Cerebellar nuclear complex (tissue), 1 donor: ENCODE results near the gene KDM5A.
A peak's percentile ranks its signal among the peaks of the same experiment; 100 is the strongest.

ENCODE experiments used
- DNase-seq, 2 experiments: peaks; one replicate each; lab custom pipeline; 2025; lab: John Stamatoyannopoulos, UW

KDM5A gene

DNA sequence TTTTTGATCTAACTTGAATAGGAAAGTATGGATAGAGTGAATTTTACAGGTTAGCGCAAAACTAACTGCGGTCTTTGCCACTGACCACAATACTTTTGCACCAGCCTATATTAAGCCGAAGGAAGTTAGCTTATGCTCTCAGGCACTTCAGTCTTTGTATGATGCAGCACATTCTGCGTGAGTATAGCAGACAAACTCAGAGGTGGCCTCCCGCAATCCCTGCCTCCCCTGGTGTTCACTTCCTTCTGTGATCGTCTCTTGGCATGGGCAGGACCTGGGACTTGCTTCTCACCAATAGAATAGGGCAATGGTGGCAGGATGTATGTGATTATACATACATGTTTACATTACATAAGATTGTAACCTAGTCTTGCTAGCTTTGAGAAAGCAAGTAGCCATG lies 116.2 kb downstream of the KDM5A start:
- DNase-seq = no peak

DNA sequence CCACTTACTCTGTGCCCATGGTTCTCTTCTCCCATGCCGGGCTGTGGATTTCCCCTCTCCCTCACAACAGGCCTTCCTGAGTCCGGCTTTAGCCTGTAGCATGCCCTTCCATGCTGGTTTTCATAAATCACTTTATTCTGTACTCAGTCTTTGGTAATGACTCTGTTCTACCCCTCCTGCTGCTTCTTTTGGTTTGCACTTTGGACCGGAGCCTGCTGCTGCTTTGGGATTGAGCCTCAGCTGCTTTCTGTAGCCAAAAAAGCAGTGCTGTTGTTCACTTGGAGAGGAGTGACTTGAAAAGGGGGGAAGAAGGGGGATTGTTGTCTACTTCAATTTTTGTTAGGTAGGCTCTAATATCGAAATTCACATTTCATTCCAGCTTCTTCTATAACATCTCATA lies 118.0 kb downstream of the KDM5A start:
- peak in 1 of 2 experiments; percentile 55 for DNase-seq

DNA sequence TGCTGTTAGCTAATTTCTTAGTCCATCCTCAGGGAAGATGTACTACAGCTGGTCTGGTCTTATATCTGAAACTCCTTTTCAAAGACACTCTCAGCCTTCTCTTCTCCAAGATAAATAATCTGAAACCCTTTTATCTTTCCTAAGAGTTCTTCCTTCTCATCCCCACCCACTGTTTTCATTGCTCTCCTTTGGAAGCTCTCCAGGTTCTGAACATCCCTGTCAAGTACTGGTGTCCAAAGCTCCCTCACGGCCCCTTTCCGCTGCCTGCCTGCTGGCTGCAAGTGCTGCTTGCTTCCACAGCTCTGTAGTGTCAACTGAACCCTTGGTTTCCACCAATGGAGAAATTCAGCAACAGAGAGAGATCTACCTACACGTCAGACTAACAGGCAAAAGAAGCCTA lies 119.9 kb downstream of the KDM5A start:
- DNase-seq = no peak

DNA sequence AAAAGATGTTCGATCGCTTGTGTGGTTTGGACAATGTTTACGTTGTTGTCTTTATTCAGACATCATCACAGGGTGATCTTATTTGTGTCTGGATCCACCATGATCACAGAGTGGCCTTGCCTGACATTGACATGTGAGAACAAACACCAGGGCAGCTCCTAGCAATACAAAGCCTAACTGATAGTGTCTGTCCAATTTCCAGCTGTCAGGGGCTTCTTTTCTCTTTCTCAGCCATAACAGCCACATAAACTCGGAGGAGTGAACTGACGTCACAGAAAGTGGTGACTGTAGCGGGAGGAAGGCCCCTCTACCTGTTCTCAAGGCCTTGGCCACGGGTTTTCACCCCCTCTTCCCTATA lies 120.7 kb downstream of the KDM5A start:
- no peak for DNase-seq

DNA sequence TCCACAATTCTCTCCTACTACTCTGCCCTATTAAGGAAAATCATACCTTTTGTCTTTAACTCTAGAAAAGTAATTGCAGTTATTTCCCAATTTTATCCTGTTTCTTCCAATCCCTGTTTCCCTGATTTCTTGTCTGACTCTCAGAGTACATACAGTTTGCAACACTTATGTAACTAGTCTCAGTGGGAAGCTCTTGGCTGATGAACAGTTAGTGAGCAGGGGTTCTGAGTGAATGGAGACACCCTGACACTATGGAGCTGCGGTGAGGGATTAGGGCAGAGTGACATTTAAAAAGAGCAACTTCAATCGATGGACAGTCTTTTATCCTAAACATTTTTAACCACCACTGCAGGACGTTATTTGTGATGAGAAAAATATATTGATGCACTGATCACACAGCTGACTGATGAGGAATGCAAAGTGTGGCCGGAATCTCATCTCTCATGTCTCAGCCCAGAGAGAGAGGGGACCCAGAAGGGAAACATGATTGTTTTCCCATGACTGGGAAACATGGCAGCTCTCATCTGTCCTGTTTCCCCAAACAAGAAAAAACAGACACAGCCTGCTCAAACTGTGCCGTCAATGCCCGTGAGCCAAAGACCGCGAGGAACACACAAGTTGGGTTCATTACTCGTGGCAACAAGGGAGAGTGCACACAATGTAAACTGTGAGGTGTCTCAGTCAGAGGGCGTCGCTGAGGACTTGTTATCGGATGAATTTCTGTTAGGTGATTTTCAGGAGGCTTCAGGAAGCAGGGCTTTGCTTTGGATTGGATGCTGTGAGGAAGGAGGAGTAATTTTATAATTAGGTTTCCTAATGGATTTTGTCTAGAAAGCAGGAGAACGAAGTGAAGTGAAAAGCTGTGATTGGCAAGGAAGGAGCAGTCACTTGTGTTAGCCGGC lies 121.3 kb downstream of the KDM5A start:
- peak in 1 of 2 experiments; percentile 46 for DNase-seq

DNA sequence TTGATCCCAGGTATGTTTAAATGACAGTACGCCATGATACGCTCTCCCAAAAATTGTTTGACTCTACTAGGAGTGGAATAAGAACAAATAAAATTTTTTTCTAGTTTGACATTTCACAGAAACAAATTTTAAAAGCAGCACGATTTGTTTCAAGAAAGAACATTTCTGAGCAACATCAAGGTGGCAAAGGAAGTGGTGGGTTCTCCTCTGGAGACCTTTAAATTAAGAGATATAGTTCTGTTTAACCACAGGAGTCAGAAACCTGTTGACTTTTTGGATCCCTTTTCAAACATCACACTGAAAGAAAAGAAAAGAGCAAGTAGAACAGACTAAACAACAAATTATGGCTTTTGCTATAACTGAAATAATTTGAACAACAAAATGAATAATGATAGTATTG lies 124.0 kb downstream of the KDM5A start:
- no peak for DNase-seq

DNA sequence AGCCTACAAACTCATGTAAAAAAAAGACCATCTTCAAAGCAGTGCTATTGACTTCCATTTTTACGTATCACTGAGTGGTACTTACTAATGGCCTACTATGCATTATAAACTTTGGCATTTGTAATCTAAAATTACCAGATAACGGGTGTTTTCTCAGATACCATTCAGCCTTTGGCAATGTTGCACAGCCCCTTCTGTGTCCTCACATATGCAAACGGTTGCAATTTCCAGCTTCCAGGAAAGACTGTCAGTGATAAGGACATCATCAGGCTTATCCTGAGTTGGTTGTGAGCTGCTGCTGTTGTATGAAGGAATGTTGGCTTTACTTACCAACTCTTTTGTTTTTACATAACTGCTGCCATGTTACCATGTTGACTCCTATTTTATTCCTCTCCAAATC lies 124.9 kb downstream of the KDM5A start:
- DNase-seq = no peak

DNA sequence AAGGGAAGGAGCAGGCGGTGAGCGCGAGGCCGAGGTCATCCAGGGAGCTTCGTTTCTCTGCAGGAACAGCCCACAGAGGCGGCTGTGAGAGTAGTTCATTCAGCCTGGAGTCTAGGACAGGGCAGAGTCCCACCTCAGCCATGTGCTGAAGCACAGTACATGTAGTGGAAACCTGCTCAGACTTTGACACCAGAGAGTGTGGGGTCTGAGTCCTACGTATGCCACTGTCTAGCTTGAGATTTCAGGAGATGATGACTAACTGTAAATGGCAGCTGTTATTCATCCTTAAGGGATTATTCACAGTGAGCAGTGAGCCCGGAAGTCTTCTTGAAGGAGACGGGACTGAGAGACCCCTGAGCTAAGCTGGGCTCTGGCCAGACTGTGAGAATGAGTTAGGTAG lies 125.5 kb downstream of the KDM5A start:
- DNase-seq = no peak

DNA sequence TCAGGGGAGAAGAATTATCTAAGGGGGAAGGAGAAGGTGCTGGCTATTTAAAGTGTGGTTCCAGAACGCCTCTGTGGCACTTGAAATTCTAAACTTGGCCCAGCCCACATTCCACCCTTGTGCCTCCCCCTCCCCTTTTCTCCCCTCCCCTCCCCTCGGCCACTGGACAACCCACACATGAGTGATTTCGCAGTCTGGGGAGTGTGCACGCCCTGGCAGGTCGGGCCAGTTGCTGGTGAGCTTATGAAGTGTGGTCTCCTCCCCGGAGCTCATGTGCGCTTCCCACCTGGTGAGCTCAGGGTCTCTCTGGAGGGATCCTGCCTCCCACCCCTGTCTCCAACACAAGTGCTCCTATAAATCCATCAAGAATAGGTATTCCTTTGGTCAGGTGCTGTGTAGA lies 126.3 kb downstream of the KDM5A start, which contains the start of gene SLC6A13:
Gene SLC6A13 (minus strand): TSS at position 20 of the 400 bp plus-strand sequence. CDS start 2,784 bp downstream, outside the sequence.
- DNase-seq = no peak

DNA sequence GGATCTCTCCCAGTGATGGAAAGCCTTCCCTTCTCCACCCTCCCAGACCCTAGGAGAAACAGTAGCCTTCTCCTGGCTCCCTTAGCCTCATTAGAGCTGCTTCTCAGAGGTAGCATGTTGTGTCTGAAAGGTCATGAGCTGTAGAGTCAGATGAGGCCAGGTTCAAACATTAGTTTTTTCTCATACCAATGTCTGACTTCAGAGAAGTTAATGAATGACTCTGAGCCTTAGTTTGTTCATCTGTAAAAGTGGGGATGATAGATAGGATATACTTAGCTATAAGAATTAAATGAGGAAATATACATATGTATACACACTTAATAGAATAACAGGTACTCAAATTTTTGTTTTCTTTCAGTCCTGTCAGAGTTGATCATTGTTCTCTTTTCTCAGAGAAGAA lies 127.0 kb downstream of the KDM5A start:
- no peak for DNase-seq

DNA sequence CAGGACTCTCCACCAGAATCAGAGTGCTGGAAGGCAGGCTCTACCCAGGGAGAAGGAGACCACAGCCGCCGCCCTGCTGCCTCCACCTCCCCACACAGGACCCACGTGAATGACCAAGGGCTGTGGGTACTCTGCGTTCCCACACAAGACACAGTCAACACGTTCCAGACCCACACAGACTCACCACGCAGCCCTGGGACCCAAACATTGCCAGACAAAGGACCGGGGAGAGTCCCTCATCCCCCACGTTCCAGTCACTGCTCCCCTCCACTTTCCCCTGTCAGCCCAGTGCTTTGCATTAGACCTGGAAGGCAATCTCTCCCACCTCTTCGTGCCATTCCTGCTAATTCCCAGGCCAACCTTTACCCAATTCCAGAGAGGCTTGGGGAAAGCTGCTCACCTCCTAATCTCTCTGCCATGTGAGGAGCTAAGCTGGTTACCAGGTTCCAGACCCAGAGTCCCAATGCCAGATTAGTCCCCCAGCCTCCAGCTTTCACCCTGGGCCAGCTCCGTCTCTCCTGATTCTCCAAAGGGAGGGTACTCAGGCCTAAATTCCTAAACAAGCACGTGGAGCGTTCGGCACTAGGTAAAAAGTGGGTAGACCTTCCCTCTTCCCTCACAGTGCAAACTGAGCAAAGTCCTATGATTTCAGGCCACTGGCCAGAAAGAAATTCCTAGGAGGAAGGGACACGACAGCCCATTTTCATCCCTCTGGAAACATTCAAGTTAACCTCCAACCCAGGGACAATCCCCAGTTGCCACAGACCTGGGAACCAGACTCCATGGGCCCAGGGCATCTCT lies 131.4 kb downstream of the KDM5A start:
- DNase-seq = no peak

DNA sequence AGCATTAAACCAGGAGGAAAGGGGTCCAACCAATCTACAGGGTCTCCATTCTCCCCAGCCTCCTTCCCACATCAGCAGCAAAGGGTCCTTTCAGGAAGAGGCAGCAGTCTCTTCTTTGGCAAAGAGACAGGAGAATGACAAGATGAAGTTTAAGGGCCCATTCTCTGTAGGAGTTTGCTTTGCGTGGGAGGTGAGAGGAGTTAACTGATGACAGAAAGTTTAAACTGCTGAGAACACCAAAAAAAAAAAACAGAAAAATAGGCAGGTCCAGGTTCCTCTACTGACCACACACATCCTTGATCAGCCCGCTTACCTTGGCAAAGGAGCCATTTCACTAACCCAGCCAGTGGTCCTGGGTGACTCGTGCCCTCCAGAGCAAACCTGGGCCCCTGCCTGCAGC lies 132.2 kb downstream of the KDM5A start:
- DNase-seq = no peak

DNA sequence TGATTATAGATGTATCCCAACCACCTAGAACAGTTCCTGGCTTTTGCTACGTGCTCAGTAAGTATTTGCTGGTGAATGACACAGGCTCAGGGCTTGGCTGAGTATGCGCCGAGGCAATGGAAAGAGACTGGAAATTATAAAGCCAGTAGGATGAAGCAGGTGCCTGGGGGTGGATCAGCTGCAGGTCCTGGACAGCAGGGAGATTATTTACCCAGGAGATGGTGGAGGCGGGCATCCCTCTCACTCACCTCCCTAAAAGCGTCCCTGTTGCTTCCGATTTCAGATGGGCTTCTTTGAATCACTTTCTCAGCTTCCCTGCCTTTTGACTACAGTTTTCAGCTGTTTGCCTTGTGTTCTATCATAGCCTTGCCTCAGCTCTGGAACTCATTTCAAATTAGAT lies 132.9 kb downstream of the KDM5A start:
- DNase-seq = no peak

DNA sequence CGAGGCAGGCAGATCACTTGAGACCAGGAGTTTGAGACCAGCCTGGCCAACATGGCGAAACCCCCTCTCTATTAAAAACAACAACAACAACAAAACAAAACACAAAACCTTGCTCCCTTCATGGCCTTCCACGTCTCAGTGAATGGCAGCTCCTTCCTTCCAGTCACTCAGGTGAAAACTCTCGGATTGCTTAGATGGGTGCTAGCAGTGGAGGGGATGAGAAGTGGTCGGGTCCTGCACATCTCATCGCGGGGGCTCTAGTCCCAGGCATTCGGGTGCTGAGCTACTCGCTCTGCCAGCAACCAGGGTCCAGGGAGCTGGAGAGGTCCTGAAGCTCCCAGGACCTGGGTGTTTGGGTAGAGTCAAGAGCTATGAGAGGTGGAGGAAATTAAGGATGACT lies 134.2 kb downstream of the KDM5A start:
- no peak for DNase-seq

DNA sequence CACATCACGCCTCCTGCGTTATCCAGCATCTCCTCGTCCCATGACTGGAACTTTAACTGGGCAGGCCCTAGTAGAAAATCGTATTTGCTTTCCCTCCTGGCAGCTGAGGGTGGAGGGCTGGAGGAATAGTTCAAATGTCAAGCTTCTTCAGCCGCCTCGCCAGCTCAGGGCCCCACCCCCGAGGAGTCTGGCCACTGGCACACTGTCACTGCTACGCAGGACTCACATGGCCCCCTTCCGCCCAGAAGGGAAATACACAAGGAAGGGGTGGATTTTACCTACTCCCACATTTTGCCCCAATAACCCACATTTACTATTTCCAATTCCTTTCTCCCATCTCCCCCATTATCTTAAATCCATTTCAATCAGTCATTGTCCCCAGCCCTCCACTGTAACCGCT lies 135.1 kb downstream of the KDM5A start:
- no peak for DNase-seq

DNA sequence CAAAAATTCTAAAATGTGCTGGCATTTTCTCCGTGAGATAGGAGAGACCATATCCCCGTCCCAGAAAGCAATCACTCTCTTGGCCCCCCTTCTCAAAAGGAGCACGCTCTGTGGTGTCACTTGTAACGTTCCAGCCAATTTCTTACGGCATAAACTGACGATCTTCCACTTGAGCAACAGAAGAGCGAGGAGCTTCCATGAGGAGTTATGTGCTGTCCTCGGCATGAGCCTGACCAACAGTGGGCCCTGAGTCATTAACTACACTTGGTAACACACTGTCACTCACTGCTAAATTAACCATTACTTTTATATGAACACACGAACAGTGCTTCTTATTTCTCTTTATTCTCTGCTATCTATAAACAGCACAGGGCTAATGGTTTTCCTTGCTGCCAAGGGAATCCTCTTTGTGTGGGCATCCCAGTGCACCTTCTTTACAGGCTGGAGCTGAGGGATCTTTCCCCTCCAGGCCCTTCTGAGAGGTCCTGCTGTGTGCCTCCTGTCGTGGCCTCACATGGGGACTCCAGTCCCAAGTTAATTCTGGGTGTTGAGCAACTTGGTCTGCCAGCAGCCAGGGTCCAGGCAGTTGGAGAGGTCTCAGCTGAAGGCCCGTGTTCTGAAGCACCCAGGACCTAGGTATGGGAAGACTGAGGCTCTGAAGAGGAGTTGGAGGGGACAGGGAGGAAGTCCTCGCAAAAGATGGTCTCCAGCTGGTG lies 135.8 kb downstream of the KDM5A start:
- DNase-seq = no peak

DNA sequence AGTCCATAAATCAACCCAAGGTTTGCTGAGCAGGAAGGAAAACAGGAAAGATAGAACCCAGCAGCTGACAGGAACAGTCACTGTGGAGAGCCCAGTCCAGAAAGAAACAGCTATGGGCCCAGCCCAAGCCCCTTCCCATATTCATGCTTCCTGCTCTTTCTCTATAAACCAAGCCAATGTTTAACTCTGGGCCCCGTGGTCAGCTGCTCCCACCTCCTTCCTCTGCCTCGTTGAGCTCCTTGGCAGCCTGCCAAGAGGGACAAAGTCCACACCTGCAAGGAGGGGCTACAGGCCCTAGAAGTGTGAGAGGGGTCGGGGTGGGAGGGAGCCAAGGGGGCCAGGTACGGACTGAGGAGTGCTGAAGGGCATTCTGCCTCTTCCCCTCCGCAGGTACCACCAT lies 136.5 kb downstream of the KDM5A start:
- DNase-seq = no peak

DNA sequence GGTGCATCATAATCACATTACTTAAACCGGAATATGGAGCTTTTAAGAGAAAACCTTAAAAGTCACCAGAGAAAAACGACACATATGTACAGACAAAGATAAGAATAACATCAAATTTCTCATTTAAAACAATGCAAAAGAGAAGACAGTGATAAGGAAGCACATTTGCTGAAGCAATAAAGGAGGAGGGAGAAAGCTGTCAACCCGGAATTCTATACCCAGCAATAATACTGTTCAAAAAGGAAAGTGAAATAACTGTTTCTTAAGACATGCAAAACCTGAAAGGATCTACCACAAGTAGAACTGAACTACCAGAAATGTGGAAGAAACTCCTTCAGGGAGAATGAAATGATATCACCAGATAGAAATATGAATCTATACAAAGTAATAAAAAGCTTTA lies 141.8 kb downstream of the KDM5A start:
- no peak for DNase-seq

DNA sequence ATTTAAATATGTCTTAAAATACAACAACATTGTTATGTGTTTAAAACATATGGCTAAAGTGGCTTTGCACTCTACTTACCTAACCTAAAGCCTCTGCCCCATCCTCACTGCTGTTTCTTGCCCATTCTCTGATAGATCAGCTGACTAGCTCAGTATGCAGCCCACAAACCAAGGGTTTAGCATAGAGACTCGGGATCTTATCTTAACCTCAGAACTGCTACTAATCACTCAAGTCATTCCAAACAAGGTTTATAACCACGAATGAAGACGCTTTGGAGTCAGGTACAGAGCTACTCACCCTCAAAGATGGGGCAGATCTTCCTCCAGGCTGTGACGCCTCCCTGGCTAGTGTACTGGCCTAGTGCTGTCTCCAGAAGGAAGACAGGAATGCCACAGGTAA lies 145.7 kb downstream of the KDM5A start:
- no peak for DNase-seq

DNA sequence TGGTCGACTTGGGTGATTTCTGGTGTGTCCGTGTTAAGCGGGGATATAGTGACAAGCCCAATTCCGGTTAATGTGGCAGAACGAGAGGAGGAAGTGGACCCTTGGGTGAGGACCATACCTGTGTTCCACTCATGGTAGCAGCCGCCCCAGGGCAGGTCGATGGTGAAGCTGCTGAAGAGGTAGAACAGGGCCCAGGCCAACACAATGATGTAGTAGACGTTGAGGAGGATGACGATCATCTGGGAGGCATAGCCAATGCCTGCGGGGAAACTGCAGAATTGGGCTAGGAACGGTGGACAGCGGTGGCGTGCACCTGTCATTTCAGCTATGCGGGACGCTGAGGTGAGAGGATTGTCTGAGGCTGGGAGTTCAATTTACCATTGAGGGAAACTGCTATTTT lies 146.6 kb downstream of the KDM5A start:
- no peak for DNase-seq

DNA sequence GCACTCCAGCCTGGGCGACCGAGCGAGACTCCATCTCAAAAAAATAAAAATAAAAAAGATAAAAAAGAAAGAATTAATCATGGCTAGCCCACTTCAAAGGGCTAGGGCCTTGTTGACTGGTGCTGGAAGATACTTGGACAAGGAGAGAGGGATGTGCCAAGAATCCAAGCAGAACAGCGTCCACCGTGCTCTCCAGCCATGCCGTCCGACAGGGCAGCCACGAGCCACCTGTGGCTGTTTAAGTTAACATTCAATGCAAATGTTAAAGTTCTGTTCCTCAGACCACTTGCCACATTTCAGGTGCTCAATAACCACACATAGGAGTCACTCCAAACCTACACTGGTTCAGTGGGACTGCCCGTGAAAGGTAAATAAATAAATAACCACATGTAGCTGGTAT lies 147.9 kb downstream of the KDM5A start:
- DNase-seq = no peak

DNA sequence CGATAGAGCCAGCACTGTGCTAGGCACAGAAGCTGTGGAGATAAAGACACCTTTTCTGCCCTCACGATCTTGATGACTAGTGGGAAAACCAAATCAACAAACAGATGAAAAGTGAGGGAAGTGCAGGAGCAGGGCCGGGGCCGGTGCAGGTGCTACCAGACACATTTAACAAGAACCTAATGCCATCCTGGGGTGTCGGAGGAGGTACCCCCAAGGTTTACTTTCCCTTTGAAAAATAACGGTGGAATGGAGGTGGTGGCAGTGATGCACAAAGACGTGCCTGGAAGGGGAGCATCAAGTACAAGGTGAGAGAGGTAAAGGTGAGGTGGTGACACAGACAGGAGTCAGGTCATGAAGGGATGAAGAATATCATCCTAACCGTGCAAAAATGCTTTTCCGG lies 148.6 kb downstream of the KDM5A start:
- DNase-seq = no peak
